GM12864 (cell line): ENCODE measurements around the gene ZNF79.
"Not testable (repeated sequence)": the region's sequence is repeated elsewhere in the genome, so short reads cannot be mapped to it uniquely, and the experiment has no call there.

Source experiments
- DNase-seq: peaks from one replicate; pipeline ENCODE4 v3.0.0-alpha.2; 2011; ENCODE audit warnings: low read depth
- H3K4me3 ChIP-seq: 2 replicates; pipeline ENCODE4 v1.5.1; 2011; ENCODE audit warnings: mild to moderate bottlenecking, low read depth, low read length, control low read depth
- TF ChIP-seq, protein P1 (sequence below): IDR thresholded peaks from 2 replicates; pipeline ENCODE4 v1.5.1; 2011; ENCODE audit warnings: low read depth, mild to moderate bottlenecking, moderate library complexity, low read length, control low read depth, inconsistent platforms; ENCODE audit errors: missing control alignments

ZNF79 gene

DNA sequence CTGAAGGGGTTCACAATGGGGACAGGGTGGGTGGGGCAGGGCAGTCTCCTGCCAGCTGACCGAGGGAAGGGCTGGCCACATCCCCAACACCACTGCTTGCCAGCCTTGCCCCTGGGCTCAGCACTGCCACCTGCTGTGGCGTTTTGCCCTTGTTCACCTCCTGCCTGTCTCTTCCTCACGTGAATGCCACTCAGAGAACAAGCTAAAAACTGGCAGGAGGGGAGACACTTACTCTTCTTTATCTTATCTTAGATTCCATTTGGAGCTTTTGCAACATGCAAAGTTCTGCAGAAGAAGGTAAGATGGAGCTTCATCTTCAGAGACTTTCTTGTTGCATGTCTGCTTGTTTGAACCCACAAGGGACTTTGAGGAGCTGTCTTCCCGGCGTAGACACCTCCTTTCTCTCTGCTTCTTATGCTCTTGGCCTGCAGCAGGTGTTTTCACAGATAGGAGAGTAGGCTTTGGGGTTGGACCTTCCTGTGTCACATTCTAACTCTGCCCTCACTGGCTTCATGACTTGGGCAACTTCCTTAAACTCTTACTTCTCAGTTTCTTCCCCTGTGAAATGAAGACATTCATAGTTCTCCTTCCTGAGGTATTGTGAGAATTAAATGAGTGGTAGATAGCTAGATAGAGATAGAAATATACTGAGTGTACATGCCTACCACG is 31.3 kb downstream of the ZNF79 start:
- TF ChIP-seq, protein P1, sequence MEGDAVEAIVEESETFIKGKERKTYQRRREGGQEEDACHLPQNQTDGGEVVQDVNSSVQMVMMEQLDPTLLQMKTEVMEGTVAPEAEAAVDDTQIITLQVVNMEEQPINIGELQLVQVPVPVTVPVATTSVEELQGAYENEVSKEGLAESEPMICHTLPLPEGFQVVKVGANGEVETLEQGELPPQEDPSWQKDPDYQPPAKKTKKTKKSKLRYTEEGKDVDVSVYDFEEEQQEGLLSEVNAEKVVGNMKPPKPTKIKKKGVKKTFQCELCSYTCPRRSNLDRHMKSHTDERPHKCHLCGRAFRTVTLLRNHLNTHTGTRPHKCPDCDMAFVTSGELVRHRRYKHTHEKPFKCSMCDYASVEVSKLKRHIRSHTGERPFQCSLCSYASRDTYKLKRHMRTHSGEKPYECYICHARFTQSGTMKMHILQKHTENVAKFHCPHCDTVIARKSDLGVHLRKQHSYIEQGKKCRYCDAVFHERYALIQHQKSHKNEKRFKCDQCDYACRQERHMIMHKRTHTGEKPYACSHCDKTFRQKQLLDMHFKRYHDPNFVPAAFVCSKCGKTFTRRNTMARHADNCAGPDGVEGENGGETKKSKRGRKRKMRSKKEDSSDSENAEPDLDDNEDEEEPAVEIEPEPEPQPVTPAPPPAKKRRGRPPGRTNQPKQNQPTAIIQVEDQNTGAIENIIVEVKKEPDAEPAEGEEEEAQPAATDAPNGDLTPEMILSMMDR = peak; percentile 52

DNA sequence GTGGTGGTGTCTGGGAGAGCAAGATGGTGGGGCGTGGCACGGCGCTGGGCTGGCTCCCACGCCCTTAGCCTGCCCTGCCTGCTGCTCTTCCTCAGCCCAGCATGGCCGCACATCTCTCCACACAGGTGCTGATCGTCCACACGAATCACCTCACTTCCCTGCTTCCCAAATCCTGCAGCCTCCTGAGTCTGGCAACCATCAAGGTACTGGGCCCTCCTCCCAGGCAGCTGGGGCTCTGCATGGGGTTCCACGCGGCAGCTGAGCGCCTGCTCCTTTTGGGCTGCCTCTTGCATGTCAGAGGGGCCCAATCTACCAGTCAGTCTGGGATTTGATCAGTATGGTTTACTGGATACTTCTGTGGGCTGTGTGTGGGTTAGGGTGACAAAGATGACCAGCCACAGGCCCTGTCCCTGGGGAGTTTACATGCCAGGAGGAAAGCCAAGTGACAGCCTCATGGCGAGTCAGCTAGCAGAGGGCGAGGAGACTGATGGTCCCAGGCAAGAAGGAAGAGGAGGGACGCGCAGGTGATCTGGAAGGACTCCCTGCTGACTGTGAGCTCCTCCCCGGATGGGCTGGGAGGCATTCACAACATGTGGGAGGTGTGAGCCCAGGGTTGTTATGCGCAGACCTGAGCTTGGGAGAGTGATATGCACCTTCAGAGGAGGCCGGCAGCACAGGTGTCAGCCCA is 33.2 kb downstream of the ZNF79 start:
- TF ChIP-seq, protein P1 = no peak
- no peak overlapping the region for H3K4me3 ChIP-seq
- DNase-seq = no peak

More for the DNA sequence above, 31.3 kb downstream of the ZNF79 start:
- no peak for DNase-seq
- no peak overlapping the region for H3K4me3 ChIP-seq

DNA sequence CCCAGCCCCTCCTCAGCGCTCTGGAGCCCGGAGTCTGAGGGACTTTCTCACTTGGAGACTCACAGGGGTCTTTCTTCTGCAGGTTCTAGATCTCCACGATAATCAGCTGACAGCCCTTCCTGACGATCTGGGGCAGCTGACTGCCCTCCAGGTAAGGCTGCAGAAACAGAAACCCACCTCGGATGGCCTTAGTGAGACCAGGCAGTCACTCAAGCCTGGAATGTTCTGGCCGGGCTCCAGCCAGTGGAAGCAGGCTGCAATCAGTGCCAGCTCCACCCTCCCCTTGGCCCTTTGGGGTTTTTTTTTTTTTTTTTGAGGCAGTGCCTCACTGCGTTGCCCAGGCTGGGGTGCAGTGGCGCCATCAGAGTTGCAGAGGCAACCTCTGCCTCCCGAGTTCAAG is 34.7 kb downstream of the ZNF79 start:
- DNase-seq = no peak
- TF ChIP-seq, protein P1 = no peak

DNA sequence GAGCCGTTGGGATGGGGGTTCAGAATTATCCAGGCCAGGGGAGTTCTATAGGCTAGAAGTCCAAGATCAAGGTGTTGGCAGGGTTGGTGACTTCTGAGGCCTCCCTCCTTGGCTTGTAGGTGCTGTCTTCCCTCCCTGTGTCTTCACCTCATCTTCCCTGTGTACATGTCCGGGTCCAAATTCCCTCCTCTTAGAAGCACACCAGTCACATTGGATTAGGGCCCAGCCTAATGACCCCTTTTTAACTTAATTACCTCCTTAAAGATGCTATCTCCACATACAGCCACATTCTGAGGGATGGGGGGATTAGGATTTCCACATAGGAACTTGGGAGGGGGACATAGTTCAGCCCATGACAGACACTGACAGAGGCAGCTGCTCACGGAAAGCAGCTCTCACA is 39.2 kb downstream of the ZNF79 start:
- TF ChIP-seq, protein P1 = no peak
- no peak overlapping the region for H3K4me3 ChIP-seq
- no peak for DNase-seq

More for the DNA sequence above, 34.7 kb downstream of the ZNF79 start:
- H3K4me3 ChIP-seq = no peak overlapping the region

DNA sequence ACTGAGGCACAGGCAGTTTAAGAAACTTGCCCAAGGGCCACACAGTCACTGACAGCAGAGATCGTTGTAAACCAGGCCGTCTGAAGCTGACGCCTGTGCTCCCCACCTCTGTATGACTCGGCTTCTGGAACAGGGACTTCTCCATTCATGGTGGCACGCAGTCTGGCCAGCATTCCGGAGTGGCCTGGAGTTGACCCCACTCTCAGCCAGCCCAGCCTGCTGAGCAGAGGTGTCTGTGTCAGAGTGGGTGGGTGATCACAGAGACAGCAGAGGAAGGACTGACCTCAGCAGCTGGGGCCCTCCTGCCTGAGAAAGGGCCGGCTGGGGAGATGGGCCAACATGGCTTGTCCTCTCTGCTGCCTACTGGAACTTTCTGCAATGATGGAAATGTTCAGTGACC is 39.7 kb downstream of the ZNF79 start:
- TF ChIP-seq, protein P1 = no peak
- no peak overlapping the region for H3K4me3 ChIP-seq
- DNase-seq = no peak

DNA sequence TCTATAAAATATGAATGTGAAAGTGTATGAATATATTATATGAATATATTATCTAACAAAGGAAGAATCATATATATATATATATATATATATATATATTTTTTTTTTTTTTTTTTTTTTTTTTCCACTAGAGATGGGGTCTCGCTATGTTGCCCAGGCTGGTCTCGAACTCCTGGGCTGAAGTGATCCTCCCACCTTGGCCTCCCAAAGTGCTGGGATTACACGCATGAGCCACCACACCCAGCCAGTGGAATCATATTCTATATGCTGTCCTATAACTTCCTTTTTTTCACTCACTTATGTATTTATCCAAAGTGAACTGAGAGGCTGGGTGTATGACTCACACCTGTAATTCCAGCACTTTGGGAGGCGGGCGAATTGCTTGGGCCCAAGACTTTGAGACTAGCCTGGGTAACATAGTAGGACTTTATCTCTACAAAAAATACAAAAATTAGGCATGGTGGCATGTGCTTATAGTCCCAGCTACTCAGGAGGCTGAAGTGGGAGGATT is 42.3 kb downstream of the ZNF79 start:
- DNase-seq, H3K4me3 ChIP-seq: not testable (repeated sequence)

DNA sequence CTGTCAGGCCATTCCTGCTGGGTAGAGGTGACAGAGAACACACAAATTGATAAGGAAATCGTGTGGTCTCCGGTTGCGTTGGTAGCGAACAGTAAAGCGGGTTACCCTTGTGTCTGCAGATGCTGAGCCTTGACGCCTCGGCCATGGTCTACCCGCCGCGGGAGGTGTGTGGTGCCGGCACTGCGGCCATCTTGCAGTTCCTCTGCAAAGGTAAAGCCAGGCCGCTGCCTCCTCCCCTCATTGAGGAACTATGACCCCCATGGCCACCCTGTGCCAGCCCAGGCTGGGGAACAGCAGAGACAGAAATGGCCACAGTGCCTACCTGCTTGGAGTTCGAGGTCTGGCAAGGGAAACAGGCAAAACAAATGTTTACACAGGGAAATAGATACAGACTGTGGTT is 43.4 kb downstream of the ZNF79 start:
- H3K4me3 ChIP-seq = no peak overlapping the region
- TF ChIP-seq, protein P1 = no peak
- no peak for DNase-seq
